NCI-H2107 treated with DMSO at 0.1 percent for 48 hours (cell line): ENCODE results near the gene CD93.
A peak's percentile ranks its signal among the peaks of the same experiment; 100 is the strongest.

Source experiments
- DNase-seq: peaks from one replicate; lab custom pipeline; 2025; ENCODE audit not compliant: unreplicated experiment; lab: John Stamatoyannopoulos, UW

CD93 gene

DNA sequence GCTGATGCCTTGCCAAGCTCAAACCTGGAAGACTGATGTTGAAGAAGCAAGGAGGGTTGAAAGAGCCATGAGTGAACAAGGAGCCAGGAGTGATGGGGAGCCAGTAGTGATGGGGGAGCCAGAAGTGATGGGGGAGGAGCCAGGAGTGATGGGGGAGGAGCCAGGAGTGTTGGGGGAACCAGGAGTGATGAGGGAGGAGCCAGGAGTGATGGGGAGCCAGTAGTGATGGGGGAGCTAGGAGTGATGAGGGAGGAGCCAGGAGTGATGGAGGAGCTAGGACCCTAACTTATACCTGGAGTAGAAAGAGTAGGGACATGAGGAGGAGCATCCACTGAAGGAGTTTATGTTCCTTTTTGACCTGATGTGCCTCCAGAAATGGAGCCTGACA is 14.6 kb upstream of the CD93 start:
- no peak for DNase-seq

DNA sequence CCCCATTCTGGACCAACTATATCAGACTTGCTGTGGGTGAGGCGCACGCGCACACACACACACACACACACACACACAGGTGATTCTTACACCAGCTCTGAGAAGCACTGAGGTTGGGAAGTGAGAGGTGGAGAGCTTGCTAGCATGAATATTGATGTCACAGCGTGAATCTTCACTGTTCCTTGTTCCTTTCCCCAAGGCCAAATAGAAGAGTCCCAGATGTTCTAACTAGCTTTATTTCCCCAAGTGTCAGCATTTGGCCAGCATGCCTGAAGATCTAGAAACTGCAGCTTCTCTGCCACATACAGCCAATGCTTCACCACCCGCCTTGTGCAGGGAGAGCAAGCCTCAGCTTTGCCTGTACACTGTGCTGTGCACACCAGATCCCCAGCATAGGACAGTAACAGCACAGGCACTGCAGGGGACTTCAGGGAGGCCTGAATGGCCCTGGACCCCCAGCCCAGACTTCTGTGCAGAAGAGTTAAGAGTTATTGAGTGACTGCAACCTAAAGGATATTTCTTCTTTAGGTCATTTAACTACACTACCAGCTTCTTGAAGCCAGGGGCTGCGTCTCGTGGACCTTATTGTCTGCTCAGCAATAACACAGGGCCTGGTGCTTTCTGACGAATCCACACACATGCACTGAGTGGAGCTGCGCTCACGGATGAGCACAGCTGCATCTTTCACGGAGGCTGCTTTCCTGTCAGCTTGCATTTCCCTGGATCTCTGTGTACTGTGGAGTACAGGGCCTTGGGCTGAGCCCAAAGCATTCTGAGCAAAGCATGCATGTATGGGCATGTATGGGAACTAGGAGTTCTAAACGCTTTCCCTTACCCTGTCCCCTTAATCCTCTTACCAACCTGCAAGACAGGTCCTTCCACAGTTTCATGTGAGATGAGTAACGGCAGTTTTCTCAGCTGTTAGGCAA is 13.9 kb upstream of the CD93 start:
- DNase-seq = no peak

DNA sequence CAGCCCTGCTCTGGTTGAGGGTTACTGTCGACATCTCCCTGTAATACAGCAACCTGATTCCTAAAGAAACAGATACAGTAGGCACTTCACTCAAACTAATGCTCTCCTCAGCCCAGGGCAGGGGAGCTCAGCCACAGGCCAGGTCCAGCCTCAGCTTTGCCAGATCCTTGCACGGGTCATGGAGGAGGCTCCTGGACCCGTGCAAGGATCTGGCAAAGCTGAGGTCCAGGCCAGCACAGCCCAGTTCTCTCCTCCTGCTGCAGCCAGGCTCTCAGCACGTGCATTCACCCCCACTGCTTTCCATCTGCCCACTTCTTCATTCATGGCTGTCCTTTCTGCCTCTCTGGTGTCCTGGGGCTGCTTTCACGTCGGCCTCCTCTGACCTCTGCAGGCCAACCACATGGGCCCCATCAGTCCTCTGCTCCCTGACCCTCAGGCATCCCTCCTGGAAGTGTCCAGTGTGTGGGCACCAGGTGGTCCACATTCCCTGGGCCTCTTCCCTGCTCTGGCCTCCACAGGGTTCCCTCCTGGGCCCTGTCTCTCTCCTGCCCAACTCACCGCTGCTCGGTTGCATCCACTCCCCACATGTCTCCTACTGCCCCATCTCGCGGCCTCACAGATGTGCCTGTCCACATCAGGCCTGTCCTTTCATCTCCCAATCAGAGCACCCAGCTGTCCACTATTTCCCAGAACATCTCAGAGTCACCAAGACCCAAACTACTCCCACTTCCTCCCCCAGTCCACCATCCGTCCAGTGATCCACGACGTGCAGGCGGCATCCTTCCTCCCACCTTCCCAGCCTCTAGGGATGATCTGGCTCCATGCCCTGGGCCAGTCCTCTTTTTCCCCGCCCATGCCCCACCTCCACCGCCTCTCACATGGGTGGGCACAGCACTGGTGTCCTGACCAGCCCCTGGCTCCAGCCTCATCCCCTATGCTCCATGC is 11.8 kb upstream of the CD93 start:
- DNase-seq = no peak

DNA sequence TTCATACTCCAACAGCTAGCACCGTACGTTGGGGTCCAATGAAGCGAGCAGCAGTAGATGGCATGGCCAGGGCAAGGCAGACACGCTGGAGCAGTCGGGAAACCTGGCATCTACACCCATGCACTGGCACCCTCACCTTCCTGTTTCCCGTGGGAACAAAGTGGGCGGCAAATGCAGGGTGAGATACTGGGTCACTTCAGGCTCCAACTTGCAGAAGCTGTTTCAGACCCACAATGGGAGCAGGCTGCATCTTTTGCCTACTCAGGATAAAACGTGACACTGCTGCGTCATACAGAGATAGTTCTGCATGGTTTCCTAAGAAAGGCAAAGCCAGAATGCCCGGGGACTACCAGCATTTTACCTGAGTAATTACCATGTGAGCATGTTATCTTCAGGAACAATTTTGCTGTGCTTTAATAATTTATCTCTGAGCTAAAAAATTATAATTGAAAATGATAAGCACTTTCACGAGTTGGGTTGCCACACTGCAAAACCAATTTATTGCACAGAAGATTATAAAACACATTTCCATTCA is 10.9 kb upstream of the CD93 start:
- no peak for DNase-seq

DNA sequence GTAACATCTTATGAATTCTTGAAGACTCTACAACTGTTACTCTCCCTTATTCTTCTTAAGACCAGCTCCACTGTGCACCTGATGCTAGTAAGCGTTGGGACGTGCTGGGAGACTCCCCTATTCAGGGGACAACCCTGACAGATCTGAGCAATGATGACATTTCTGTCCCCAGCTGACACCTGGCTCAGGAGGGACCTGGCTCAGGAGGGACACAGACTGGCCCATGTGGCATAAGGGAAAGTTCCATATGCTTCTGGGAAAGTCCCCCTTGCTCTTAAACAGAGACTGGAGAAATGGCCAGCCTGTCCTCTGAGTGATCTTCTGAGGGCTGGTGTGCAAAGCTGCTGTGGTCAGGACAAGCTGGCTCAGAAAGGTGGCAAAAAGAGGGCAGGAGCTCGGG is 10.0 kb upstream of the CD93 start:
- no peak for DNase-seq

DNA sequence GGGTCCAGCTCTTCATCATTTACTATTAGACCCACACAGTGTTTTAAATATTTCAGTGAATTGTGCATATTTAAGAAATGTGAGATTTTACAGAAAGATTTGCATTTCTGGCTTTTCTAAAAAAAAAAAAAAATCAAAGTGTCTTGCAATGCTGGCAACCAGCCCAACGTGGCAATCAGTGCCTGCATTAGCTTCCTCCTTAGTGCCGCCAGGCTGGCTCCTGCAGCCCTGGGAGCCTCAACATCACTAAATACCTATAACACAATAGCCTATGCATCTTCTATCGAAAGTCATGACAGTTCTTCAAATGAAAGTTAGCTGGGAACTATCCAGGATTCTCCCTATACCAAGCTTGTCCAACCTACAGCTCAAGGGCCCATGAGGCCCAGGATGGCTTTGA is 9.4 kb upstream of the CD93 start:
- no peak for DNase-seq

DNA sequence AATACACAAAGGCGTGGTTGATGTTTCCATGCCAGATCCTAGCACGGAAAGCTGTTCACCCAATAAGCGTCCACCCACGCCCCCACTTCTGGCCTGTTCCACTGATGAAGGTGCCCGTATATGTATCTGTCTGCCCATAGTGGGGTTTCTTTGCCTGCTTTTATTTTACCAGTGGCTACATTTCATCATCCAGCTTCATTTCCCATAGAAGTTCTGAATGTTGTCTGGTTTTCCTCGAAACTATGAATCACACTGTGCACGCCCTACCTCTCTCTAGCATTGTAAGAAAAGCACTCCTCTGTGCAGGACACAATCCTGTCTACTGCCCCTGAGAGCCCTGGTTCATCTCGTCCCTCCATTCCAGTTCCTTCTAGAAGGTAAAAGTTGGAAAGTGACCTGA is 8.8 kb upstream of the CD93 start:
- no peak for DNase-seq

DNA sequence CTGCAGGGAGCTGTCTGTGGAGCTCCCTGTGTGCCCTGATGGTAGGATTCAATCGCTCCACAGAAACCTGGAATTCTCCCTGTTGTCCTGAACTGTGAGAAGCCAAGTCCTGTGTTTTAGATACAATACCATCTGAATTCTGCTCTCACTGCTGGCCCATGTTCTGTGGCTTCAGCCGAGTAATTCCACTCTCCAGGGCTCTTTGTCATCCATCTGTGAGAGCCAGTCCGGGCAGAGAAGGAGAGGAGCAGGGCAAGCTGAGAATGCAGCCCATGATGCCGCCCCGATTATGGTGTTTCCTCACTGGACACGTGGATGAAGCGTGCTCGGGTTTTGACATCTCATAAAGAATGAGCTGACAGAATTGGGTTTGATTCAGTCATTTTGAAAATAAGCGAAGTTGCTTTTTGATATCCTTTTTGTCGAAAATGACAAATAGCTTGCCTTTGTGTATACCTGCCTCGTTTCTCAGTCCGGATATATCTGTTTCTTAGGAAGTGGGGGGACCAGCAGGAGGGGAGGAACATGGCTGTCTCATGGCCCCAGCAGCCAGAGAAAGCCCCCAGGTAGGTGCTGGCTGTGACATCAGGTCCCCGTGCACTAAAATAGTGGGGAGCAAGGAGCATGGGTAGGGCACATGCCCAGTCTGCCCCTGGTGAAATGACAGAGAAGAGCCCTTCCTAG is 8.2 kb upstream of the CD93 start:
- DNase-seq = no peak

DNA sequence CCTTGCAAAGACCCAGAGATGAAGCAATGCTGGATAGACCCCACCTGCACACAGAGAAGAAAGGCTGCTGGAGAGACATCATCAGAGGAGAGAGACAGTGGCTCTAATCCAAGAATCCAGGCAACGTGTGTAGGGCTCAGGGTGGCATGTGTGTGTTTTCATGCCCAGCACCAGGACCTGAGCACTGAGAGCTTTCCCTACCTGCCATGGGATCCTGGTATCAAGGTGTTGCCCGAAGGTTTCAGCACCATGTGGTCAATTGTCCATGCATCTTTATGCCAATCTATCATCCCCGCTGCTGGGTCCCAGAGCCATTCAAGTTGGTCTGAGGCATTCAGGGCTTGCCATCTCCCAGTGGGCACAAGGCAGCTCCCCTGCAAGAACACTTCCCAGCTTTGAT is 7.5 kb upstream of the CD93 start:
- DNase-seq = no peak

DNA sequence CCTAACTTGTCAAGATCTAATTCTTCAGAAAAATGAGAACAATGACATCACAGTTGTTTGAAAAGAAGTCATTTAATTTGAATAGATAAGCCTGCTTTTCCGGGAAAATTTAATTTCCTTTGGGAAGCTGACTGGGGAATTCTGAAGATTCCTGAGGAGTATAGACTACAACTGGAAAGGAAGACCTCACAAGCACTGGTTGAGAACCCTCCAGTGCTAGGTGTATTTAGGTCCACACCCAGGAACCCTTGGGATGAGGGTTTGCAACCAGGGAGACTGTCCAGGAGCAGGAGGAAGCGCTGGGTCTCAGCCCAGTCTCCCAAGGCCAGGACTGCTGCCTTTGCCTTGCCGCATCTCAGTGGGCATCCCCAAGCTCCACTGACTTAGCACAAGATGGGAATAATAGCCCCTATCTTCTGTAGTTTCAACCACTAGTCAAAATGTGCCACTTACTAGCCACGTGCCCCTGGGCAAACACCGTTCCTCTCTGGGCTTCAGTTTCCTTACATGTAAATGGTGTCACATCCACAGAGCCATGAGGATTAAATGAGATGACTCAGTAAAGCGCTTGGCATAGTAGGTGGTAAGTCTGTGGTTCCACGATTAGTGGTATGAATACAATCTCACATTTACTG is 6.9 kb upstream of the CD93 start:
- no peak for DNase-seq

DNA sequence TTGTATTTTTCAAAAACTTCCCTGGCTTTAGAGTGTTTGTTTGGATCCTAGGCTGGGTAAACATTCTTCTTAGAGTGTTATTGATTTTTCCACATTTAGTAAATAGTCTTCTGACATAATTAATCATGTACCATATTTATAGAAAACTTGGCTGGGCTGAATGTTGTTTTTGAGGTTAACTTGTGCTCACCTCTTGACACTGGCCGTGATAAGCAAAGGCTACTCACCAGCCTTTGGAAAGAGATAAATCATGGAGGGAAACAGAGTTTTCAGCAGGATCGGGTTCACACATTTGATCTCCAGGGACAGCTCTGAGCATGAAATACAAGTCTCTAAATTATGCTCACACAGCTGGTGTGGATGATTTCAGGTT is 6.2 kb upstream of the CD93 start:
- peak; percentile 25 for DNase-seq

DNA sequence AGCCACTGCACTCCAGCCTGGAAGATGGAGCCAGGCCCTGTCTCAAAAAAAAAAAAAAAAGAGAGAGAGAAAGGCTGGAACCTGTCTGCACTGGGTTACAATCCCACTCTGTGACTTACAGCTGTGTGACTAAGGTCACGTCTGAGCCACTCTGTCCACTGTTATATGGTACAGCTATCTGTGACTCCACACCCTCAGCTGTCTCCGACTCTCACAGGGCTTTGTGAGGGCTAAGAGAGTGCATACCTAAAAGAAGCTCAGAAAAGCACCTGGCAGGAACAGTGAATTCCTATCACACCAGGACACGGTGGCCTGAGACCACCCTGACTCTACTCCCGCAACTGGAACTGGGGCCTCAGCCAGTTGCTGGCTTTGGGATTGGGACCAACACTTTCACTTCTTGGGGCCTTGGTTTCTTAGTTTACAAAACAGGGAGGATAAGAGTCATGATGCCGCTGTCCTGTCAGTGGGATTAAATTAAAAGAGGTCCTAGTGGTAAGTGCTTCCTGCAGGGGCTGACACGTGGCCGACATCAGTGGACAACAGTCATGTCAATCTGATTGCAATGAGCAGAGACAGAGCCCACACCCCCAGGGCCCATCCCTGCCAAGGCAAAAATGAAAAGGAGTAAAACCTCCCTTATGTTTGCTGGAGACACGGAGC is 5.7 kb upstream of the CD93 start:
- no peak for DNase-seq

DNA sequence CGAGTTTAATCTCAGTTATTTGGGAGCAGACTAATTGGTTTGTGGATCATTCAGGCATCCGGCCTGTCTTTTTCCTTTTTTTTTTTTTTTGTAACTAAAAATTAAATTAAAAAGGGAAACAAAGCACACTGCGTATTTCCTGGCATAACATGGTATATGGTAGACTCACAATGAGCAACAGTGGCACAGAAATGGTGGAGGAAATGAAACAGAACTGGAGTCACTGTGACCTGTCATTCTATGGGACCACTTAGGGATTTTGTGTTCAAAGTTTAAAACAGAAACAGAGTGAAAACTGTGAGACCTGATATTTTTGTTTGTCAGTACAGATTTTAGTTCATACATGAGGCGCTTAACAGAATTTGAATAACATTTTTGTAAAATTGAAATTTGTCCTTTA is 4.8 kb upstream of the CD93 start:
- no peak for DNase-seq

DNA sequence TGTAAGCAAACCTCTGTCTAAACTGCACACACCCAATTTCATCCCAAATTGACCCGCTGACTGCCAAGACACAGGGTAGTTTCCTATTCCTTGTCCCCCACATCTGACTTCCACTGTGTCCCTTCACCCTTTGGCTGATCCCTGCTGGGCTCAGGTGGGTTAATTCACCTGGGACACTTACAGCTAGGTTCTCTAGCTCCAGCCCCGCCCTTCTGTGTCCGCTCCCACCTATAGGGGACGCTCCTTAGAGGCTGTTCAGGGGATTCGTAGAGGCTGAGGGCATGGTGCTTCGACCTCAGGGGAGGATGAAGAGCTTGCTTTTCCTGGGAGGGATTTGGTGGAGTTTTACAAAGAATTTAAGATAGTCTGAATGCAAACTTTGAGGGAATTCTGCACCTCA is 4.0 kb upstream of the CD93 start:
- no peak for DNase-seq

DNA sequence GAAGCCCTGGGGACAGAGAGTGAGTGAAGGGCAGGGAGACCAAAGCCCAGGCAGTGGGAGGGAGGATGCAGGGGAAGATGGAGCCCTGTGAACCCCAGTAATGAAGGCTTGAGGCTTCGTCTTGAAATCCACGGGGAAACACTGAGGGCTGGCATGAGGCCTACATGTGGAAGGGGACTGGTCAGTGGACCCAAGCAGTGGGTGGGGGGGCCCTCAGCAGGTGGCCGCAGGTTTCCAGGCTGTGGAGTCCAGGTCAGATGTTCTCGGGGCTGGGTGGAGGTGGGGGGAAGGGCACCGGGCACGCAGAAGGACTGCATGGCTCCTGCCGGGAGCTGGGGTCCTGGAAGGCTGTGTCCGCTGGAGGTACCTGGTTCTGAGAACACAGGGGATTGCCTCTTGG is 2.7 kb upstream of the CD93 start:
- DNase-seq = no peak

DNA sequence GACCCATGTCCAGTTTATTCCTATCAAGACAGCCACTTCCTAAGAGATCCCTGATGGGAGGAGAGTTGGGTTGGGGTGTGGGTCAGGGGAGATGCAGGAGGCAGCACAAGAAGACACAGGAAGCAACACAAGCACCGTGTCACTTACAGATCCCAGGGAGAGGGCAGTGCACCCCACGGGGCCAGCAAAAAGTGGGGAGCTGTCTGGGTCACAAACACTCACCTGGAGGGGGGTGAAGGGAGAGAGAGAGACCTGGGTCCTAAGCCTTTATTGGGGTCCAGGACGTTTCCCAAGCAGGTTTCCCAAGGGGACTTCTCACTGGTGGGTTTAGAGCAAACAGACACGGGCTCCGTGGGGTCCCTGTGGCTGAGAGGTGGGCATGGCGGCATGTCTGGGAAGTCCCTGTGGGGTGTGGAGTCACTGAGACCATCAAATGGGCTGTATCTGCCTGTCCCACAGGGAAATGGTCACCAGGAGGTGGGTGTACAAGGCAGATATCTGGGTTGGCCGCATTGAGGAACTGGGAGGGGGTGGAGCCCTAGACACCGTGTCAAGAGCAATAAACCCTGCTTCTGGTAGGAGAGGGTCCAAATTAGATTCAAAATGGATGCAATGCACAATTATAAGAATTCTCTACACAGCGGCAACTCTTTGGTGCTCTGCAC is 1.6 kb upstream of the CD93 start:
- no peak for DNase-seq

DNA sequence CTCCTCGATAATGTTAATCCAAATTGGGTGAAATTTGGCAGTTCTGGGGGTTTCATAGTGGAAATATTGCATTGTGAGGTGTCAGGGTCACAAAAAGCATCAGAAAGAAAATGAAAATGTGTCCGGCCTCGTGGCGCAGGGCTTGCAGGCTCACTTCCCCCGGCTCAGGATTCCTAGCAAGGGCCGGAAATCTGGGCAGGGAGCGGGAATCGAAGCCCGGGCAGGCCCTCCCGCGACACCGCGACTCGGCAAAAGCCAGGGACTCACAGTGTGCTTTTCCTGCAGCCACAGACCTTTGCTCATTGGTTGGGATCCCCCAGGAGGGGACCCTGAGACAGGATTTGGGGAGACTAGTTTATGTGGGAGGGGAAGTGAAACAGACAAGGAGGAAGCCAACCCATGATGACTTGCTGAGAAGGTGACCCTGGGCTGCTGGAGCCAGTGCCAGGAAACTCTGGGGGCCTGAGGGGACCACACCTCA is 847 bp upstream of the CD93 start:
- DNase-seq = no peak

DNA sequence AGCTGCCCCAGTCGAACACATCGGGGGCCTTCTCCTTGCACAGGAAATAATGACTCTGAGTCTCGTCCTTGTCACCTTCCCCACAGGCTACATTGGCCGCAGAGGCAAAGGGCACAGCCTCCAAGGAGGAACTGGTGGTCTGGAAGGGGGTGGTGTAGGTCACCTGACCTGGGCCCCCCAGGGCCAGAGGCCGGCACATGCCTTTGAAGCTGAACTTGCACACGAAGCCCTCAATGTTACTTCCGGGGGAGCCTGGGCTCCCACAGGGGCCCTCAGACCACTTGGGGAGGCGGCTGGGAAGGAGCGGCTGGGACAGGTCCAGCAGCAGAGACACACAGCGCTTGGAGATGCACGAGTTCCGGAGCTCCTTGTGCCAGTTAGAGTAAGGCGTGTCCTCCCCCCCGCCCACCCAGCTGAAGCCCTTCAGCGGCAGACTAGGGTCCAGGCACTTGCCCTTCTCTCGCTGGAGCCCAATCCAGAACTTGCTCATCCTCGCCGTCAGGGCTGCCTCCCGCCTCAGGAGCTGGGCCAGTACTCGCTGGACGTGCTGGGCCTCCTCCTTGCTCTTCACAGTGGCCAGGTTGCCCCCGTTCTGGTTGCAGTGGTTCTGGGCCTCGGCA is 578 bp downstream of the CD93 start:
- DNase-seq = no peak

DNA sequence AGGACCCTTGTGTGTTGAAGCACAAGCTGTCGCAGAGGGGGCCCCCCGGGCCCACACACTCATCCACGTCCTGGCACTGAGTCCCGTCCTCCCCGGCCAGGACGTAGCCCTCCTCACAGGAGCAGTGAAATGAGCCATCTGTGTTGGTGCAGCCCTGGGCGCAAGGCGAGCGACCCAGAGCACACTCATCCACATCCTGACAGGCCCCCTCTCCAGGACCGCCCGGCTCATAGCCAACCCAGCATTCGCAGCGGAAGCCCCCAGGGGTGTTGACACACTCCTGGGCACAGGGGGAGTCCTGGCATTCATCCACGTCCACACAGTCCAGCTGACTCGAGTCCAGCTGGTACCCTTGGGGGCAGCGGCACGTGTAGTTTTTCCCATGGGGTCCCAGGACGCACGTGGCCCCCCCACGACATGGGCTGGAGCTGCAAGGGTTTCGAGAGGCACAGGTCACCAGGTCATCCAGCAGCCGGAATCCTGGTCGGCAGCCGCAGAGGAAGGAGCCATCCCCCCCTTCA is 1.2 kb downstream of the CD93 start:
- no peak for DNase-seq
